SIG-M5 treated with dmso at 0.1 percent for 504 hours (cell line): Measurements from ENCODE around the gene AHDC1.
"Not testable (repeated sequence)": the region's sequence is repeated elsewhere in the genome, so short reads cannot be mapped to it uniquely, and the experiment has no call there.

ENCODE experiments used
- DNase-seq: peaks from one replicate; lab custom pipeline; 2025; ENCODE audit not compliant: unreplicated experiment; lab: John Stamatoyannopoulos, UW

AHDC1 gene

DNA sequence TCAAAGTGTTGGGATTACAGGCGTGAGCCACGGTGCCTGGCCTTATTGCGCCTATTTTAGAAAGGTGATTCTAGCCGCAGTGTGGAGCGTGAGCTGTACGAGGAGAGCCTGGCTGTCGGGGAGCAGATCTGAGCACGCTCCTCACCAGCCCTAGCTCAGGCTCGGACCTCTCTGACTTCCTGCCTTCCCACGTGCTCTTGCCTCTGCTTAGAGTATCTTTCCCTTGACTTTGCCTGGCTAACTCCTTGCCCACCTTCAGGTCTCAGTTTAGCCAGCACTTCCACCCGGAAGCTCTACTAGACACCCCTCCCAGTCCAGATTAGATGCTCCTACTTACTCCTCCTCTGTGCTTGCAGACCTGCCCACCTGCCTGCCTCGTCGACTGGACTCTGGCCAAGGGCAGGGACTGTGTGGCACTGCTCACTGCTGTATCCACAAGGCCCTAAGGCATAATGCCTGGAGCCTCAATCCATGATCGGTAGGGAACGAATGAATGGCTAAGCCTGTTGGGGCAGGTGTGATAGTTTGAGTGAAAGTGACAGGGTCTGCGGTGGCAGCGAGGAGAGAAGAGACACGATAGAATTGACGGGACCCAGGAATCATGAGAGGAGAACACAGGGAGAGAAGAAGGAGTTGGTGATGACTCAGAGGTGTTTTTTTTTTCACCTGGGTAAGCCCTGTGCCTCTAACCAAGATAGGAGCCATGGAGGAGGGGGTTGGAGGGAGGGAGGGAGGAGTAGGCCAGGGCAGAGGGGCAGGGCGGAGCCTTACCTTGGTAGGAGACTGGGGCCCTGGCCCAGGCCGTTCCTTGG is 85.8 kb downstream of the AHDC1 start:
- no peak for DNase-seq

- no peak for DNase-seq
Measured at GRCh38 chr1:27517301-27517700, 86.6 kb downstream of the AHDC1 start.

GRCh38 chr1:27515626-27516025 is 88.3 kb downstream of the AHDC1 start:
- DNase-seq: no peak

DNA sequence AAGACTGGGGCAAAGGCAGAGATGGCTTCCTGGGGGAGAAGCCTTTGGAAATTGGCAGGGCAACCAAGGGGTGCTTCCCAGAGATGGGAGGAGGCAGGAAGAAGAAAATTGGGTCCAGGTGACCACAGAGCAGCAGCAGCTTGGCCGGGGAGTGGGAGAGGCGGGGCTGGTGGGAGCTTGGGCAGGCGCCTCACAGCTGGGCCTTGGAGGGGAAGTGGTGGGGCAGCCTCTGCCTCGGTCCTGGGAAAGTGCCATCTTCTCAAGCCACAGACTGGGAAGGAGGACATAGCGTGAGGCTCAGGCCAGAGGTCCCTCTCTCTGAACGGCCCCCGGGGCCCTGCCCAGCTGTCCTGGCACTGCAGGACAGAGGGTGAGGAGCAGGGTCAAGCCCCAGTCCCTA is 90.0 kb downstream of the AHDC1 start:
- DNase-seq: no peak

DNA sequence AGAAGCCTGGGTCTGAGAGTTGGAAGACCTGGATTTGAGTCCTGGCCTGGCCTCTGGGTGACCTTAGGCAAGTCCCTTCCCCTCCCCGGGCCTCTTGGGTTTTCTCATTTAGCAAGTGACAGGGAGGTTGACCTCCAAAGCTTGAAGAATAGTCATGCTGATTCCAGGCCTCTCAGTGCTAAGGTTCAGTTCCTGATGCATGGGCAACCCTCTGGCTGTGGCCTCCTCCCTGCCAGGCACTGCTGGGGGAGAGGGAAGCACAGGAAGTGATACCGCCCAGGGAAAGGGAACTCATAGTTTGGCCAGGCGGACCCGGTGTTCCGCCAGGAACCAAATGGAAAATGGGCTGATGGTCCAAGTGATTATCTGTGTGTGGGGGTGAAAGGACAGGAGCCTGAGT is 90.4 kb downstream of the AHDC1 start:
- DNase-seq: no peak

- DNase-seq: no peak
Measured at GRCh38 chr1:27509127-27510080, 94.5 kb downstream of the AHDC1 start.

DNA sequence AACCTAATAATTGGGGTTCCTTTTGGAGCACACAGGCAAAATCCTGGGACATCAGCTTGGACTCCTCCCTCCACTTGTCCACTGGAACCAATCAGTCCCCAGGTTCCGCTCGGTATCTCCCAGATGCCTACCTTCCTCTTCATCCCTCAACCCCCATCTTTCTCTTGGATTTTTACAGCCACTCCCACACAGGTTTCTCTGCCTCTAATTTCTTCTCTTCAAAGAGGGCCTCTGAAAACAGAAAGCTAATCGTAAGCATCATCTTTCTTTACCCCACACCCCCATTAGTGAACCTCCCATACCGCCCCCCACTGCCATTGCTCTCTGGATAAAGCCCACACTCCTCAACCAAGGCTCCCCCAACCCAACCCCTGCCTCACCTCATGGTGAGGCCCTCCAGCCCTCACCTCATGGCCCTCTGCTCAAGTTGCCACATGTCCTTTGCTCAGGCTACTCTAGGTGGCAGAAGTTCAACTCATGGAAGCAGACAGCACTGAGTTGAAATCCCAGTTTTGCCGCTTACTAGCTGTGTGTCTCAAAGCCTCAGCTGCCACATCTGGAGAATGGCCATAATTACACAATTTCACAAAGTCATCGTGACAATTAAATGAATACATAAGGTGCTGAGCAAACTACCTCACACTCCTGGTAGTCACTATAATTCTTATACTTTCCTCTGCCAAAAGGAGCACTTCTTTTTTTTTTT is 95.8 kb downstream of the AHDC1 start:
- DNase-seq: no peak

- DNase-seq: no peak
Measured at GRCh38 chr1:27506703-27507102, 97.2 kb downstream of the AHDC1 start.

GRCh38 chr1:27505420-27505680 is 98.6 kb downstream of the AHDC1 start:
- no peak for DNase-seq

DNA sequence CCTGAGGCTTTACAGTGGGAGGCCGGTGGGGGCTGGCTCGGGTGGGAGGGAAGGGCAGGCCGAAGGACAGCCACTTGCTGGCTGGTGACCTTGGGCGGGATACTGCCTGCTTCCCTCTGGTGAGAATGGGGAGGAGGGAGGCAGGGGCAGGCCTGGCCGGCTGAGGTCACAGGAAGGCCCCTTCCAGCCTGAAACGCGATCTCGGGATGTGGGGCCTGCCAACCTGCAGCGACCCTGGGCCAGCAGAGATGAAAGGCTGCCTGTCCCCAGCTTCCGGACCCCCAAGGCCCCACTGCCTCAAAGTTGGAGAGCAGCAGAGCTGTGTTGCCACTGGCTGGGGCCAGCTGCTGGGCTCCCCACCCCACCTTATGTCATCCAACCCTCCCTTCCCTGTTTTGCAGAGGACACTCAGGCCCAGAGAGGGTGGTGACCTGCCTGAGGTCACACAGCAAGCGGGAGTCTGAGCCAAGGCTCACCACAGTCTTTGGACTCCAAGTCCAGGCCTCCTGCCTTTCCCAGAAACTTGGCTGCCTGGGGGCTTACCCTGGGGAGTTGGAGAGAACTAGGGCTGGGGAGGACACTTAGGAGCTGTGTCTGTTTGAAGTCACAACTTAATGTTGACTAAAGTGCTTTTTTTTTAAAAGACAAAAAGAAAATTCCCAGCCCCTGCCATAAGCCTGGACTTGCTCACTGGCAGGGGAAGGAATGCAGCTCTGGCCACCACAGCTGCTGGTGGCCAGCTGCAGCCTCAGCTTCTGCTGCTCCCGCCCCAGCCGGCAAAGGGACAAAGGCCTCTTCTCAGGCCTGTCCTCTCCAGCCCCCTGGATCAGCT is 99.1 kb downstream of the AHDC1 start:
- DNase-seq: no peak

- no peak for DNase-seq
Measured at GRCh38 chr1:27503844-27504587, 99.9 kb downstream of the AHDC1 start.

DNA sequence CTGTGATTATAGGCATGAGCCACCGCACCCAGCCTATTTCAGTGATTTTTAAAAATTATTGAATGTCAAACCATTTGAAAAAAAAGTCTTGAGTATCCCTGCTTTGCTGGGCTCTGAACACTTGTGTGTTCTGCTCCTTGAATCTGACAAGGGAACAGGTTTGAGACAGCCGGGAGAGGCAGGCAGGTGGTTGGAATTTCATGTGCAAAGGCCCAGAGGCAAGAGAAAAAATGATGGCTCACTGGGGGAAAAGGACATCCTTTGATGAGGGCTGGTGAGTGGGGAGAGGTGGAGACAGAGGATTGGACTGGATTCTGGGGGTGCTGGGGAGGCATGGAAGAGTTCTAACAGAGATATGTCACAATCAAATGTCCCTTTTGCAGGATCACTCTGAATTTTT is 100.9 kb downstream of the AHDC1 start:
- DNase-seq: no peak

- DNase-seq: not testable (repeated sequence)
Measured at GRCh38 chr1:27501159-27501558, 102.8 kb downstream of the AHDC1 start.

DNA sequence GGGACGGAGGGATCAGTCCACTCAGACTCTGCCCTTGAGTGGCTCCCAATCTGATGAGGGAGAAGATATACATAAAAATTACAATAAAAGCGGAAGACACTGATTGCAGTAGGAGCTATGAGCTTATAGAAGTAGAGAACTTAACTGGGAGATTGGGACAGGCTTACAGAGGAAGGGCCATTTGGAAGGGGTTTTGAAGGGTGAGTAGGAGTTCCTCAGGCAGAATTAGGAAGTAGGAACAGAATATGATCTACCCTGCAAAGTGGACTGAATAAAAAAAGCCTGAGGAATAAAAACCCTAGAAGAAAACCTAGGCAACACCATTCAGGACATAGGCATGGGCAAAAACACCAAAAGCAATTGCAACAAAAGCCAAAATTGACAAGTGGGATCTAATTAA is 104.8 kb downstream of the AHDC1 start:
- no peak for DNase-seq

DNA sequence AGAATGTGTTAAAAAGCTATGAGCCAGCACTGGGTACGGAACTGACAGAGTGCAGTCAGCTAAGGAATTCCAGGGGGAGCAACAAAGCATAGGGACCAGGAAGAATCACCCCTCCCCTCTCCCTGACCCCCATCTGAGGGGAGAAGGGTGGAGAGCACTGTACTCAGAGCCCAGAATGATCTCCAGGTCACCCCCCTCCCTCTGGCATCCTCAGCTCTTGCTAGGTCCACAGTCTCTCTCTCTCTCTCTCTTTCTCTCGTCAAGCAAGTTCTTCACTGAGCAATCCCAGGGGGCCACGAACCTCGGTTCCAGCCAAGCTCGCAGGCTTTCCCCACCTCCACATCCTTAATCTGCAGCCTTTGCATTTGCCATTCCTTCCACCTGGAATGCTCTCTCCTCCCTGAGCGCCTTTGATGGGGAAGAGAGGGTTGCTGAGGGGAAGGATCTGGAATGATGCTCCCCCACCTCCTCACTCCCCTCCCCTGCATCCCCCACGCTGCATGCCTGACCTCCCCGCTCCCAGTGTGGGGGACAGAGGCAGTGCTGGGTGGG is 107.3 kb downstream of the AHDC1 start:
- DNase-seq: no peak

- no peak for DNase-seq
Measured at GRCh38 chr1:27492796-27493195, 111.1 kb downstream of the AHDC1 start.

DNA sequence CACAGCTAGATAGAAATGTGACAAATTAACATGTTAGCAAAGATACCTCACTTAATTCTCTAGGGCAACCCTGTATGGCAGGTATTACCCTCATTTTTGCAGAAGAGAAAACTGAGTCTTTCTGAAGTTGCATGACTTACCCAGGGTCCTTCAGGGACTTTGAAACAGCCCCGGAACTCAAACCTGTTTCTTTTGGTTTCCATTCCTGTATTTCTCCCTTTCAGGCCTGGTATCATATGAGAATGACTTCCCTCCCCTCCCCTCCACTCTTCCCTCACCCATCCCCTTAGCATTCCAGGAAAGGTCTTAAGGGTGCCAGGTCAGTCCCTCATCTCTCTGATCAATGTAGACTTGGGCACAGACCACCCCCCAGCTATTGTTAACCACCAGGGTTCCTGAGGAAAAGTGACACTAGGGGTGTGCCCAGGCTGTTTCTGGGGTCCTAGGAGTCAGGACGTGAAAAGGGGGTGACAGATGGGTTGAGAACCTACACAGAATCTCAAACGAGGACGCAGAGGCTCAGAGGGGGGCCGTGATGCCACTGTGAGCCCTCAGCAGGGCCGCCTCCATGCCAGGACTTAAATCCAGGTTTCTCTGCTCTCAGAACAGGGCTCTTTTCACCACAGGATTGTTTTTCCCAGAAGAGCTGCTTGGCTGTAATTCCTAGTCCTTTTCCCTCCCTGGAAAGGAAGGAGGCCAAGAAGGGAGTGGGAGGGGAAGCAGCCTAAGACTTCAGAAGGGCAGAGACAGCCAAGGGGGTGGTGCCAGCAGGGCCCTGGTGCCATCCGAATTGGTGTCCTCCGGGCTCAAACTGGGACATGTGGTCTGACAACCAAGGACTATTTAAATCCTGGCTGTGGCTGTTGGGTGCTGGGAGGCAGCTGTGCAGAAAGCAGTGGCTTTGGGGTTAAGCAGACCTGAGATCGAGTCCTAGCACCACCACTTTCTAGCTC is 111.9 kb downstream of the AHDC1 start:
- peak; percentile 18 for DNase-seq

DNA sequence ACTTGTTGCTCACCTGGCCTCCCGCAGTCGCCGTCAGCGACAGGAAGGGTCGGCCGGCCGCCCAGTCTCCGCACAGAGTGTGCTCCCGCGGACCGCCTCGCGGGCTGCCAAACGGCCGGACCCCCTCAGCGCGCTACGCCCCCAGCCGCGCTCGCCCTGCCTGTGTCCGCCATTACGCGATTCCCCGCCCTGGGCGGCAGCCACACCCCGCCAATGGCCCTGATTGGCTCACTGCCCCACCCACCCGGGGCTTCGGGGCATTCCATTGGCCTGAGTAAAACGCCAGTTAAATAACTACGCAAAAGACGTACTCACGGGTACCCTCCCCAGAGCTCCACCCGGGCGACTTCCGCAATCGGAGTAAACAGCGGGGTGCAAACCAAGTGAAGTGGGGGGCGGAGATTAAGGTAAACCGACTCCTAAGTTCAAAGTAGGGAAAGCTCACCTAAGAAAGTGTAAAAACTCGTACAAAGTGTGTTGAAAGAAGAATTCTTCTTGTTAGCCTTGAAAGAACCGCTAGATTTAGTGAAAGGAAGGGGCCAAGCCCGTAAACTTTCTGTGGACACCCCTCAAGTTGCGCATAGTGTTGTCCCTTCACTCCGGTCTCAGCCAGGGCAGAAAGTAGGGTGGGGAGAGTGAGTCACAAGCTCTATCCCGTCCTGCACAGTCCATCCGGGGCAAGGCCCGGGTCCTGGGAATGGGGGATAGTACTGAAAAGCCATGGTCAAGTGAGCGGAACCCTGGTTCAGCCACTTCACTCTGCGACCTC is 113.8 kb downstream of the AHDC1 start, which contains the start of gene WASF2:
Gene WASF2 (minus strand): TSS at position 195 of the 769 bp plus-strand sequence. CDS start 61,277 bp downstream, outside the sequence.
- DNase-seq: peak; percentile 93
